ENCODE results near the gene FZD7.

Gene FZD7

GRCh38 chr2:202009581-202009980 lies 24.1 kb upstream of the FZD7 start:
- H3K4me3 ChIP-seq (ENCODE audit: low read depth, low read length) = no peak overlapping the region
- no peak for TF ChIP-seq CTCF (IDR thresholded peaks at IDR 0.05; ENCODE audit: borderline replicate concordance, insufficient read depth, low read depth, low read length)

GRCh38 chr2:202014318-202014717 lies 19.3 kb upstream of the FZD7 start:
- TF ChIP-seq CTCF (IDR thresholded peaks at IDR 0.05; ENCODE audit: borderline replicate concordance, insufficient read depth, low read depth, low read length) = no peak
- no peak overlapping the region for H3K4me3 ChIP-seq (ENCODE audit: low read depth, low read length)

GRCh38 chr2:202014759-202015211 lies 18.9 kb upstream of the FZD7 start:
- no peak overlapping the region for H3K4me3 ChIP-seq (ENCODE audit: low read depth, low read length)

GRCh38 chr2:202015471-202015870 lies 18.2 kb upstream of the FZD7 start:
- no peak overlapping the region for H3K4me3 ChIP-seq (ENCODE audit: low read depth, low read length)
- TF ChIP-seq CTCF (IDR thresholded peaks at IDR 0.05; ENCODE audit: borderline replicate concordance, insufficient read depth, low read depth, low read length) = no peak

More at GRCh38 chr2:202014759-202015211, 18.9 kb upstream of the FZD7 start:
- no peak for TF ChIP-seq CTCF (IDR thresholded peaks at IDR 0.05; ENCODE audit: borderline replicate concordance, insufficient read depth, low read depth, low read length)

GRCh38 chr2:202016579-202017227 lies 17.0 kb upstream of the FZD7 start:
- H3K4me3 ChIP-seq (ENCODE audit: low read depth, low read length) = no peak overlapping the region
- no peak for TF ChIP-seq CTCF (IDR thresholded peaks at IDR 0.05; ENCODE audit: borderline replicate concordance, insufficient read depth, low read depth, low read length)

- no peak for TF ChIP-seq CTCF (IDR thresholded peaks at IDR 0.05; ENCODE audit: borderline replicate concordance, insufficient read depth, low read depth, low read length)
- H3K4me3 ChIP-seq (ENCODE audit: low read depth, low read length) = no peak overlapping the region
Observed at GRCh38 chr2:202017940-202018339, 15.7 kb upstream of the FZD7 start.

- TF ChIP-seq CTCF (IDR thresholded peaks at IDR 0.05; ENCODE audit: borderline replicate concordance, insufficient read depth, low read depth, low read length) = no peak
- H3K4me3 ChIP-seq (ENCODE audit: low read depth, low read length) = no peak overlapping the region
Observed at GRCh38 chr2:202018950-202019349, 14.7 kb upstream of the FZD7 start.

Data from GM12875 (cell line).